SK-N-SH treated with all-trans-retinoic acid at 6 μM for 48 hours (cell line): ENCODE results near the gene ZNF341.
"Not testable (repeated sequence)": the region's sequence is repeated elsewhere in the genome, so short reads cannot be mapped to it uniquely, and the experiment has no call there.

Source experiments
- ATAC-seq: fragments of 200-7000 bp; cut with Tn5 transposase; 3 replicates; pipeline ENCODE4 v1.9.1; 2020; ENCODE audit warnings: mild to moderate bottlenecking, moderate library complexity
- ARNTL ChIP-seq: fragments of 450-650 bp; formaldehyde crosslinking; IDR thresholded peaks from 2 replicates; pipeline ENCODE4 v1.5.0; 2020; ENCODE audit warnings: low read depth, mild to moderate bottlenecking, moderate library complexity, borderline replicate concordance
- BACH2 ChIP-seq: fragments of 250-450 bp; sonication (Bioruptor Pico); IDR thresholded peaks from 2 replicates; pipeline ENCODE4 v1.9.0; 2021; ENCODE audit warnings: mild to moderate bottlenecking, borderline replicate concordance
- CSDC2 ChIP-seq: fragments of 250-450 bp; sonication (Bioruptor Pico); IDR thresholded peaks from 2 replicates; pipeline ENCODE4 v1.5.0; 2020; ENCODE audit warnings: mild to moderate bottlenecking, moderate library complexity
- CSRNP3 ChIP-seq: fragments of 250-450 bp; sonication (Bioruptor Pico); IDR thresholded peaks from 2 replicates; pipeline ENCODE4 v1.5.1; 2021; ENCODE audit warnings: mild to moderate bottlenecking, moderate library complexity
- GLIS3 ChIP-seq: fragments of 250-450 bp; sonication (Bioruptor Pico); IDR thresholded peaks from 2 replicates; pipeline ENCODE4 v1.5.0; 2020; ENCODE audit warnings: mild to moderate bottlenecking, moderate library complexity
- ISL1 ChIP-seq: fragments of 250-450 bp; sonication (Bioruptor Pico); IDR thresholded peaks from 2 replicates; pipeline ENCODE4 v2.1.2; 2022; ENCODE audit warnings: mild to moderate bottlenecking, moderate library complexity
- OSR1 ChIP-seq: fragments of 250-450 bp; sonication (Bioruptor Pico); IDR thresholded peaks from 2 replicates; pipeline ENCODE4 v1.8.0; 2022; ENCODE audit warnings: moderate library complexity, mild to moderate bottlenecking, inconsistent platforms
- PATZ1 ChIP-seq: fragments of 250-450 bp; sonication (Bioruptor Pico); IDR thresholded peaks from 2 replicates; pipeline ENCODE4 v1.8.0; 2020; ENCODE audit warnings: mild to moderate bottlenecking, moderate library complexity, borderline replicate concordance
- POU6F1 ChIP-seq: fragments of 250-450 bp; sonication (Bioruptor Pico); IDR thresholded peaks from 2 replicates; pipeline ENCODE4 v1.8.0; 2021; ENCODE audit warnings: low read depth, mild to moderate bottlenecking, moderate library complexity, borderline replicate concordance
- PPARA ChIP-seq: fragments of 250-450 bp; sonication (Bioruptor Pico); IDR thresholded peaks from 2 replicates; pipeline ENCODE4 v1.5.0; 2020; ENCODE audit warnings: mild to moderate bottlenecking, borderline replicate concordance
- RARB ChIP-seq: fragments of 250-450 bp; sonication (Bioruptor Pico); IDR thresholded peaks from 2 replicates; pipeline ENCODE4 v1.8.0; 2021; ENCODE audit warnings: mild to moderate bottlenecking, moderate library complexity
- SNAI2 ChIP-seq: fragments of 250-450 bp; sonication (Bioruptor Pico); IDR thresholded peaks from 2 replicates; pipeline ENCODE4 v1.5.0; 2020; ENCODE audit warnings: mild to moderate bottlenecking, moderate library complexity
- TCF4 ChIP-seq: fragments of 250-450 bp; sonication (Bioruptor Pico); IDR thresholded peaks from 2 replicates; pipeline ENCODE4 v1.8.0; 2021; ENCODE audit warnings: mild to moderate bottlenecking, moderate library complexity, borderline replicate concordance
- TOX ChIP-seq: fragments of 250-450 bp; sonication (Bioruptor Pico); IDR thresholded peaks from 2 replicates; pipeline ENCODE4 v1.8.0; 2021; ENCODE audit warnings: mild to moderate bottlenecking, moderate library complexity, borderline replicate concordance
- TSHZ2 ChIP-seq: fragments of 250-450 bp; sonication (Bioruptor Pico); IDR thresholded peaks from 2 replicates; pipeline ENCODE4 v1.5.0; 2020; ENCODE audit warnings: mild to moderate bottlenecking, moderate library complexity
- ZC3H10 ChIP-seq: fragments of 250-450 bp; sonication (Bioruptor Pico); IDR thresholded peaks from 2 replicates; pipeline ENCODE4 v1.5.1; 2021; ENCODE audit warnings: mild to moderate bottlenecking, moderate library complexity
- ZFP3 ChIP-seq: fragments of 250-450 bp; sonication (Bioruptor Pico); IDR thresholded peaks from 2 replicates; pipeline ENCODE4 v1.5.0; 2020; ENCODE audit warnings: mild to moderate bottlenecking, moderate library complexity
- ZNF70 ChIP-seq: fragments of 450-650 bp; formaldehyde crosslinking; IDR thresholded peaks from 2 replicates; pipeline ENCODE4 v1.5.0; 2020; ENCODE audit warnings: mild to moderate bottlenecking, moderate library complexity
- ZNF8 ChIP-seq: fragments of 450-650 bp; formaldehyde crosslinking; IDR thresholded peaks from 2 replicates; pipeline ENCODE4 v1.5.0; 2020; ENCODE audit warnings: mild to moderate bottlenecking, moderate library complexity

Gene ZNF341

GRCh38 chr20:33696448-33696847 is 35.3 kb upstream of the ZNF341 start:
- TF ChIP-seq TCF4 (CRISPR knock-in tag) = peak; percentile 77; the same call in 1 of the 2 replicates
- no peak for TF ChIP-seq BACH2 (CRISPR knock-in tag)
- peak; percentile 42; the same call in 1 of the 2 replicates for TF ChIP-seq TSHZ2 (CRISPR knock-in tag)
- no peak for TF ChIP-seq ZC3H10 (CRISPR knock-in tag)
- TF ChIP-seq ZFP3 (CRISPR knock-in tag) = no peak
- TF ChIP-seq ARNTL (CRISPR knock-in tag) = no peak
- TF ChIP-seq TOX (CRISPR knock-in tag) = no peak
- ATAC-seq = peak; percentile 58

GRCh38 chr20:33697129-33697528 is 34.7 kb upstream of the ZNF341 start:
- TF ChIP-seq BACH2 (CRISPR knock-in tag) (no peak), ISL1 (CRISPR knock-in tag) (no peak), RARB (no peak), POU6F1 (no peak), OSR1 (no peak), ZNF70 (no peak), PATZ1 (CRISPR knock-in tag) (no peak), TOX (CRISPR knock-in tag) (no peak), CSRNP3 (CRISPR knock-in tag) (no peak), PPARA (no peak), SNAI2 (CRISPR knock-in tag) (no peak), TCF4 (CRISPR knock-in tag) (no peak), ZC3H10 (CRISPR knock-in tag) (no peak), TSHZ2 (CRISPR knock-in tag) (no peak), ZNF8 (CRISPR knock-in tag) (no peak), ARNTL (CRISPR knock-in tag) (no peak), GLIS3 (CRISPR knock-in tag) (no peak), CSDC2 (CRISPR knock-in tag) (no peak)
- peak; percentile 99 for ATAC-seq

- ATAC-seq = not testable (repeated sequence)
Observed at GRCh38 chr20:33698966-33699365, 32.8 kb upstream of the ZNF341 start.

GRCh38 chr20:33700696-33701441 is 30.9 kb upstream of the ZNF341 start:
- ATAC-seq = not testable (repeated sequence)
